ENCODE measurements around the gene KHNYN. TPM values are rescaled to one million over a fixed set of nuclear protein-coding genes. Genes with fewer than 3 reads are reported as not detected.
A peak's percentile ranks its signal among the peaks of the same experiment; 100 is the strongest.
"Not testable (repeated sequence)": the region's sequence is repeated elsewhere in the genome, so short reads cannot be mapped to it uniquely, and the experiment has no call there.

KHNYN gene
- total RNA-seq, 3 donors from 2014 or later = 85.9 to 102 (median 86.9) TPM

- Histone ChIP-seq H3K9me3 (no peaks in the 10 kb centered on the region), H3K4me1 (ENCODE audit: low read depth) (no peaks in the 10 kb centered on the region), H3K4me3 (no peak overlapping the region), H3K36me3 (ENCODE audit: low read depth) (no peaks in the 10 kb centered on the region)
- intact Hi-C loops (cut with DNase I, micrococcal nuclease) = no loop called here
- ATAC-seq = no peak
- TF ChIP-seq CTCF (IDR thresholded peaks at IDR 0.05) = no peak
- no peak for DNase-seq
These were observed 42.8 kb upstream of the KHNYN start for GRCh38 chr14:24387009-24387345.

- H3K4me3 ChIP-seq; intact Hi-C loops (cut with DNase I, micrococcal nuclease); H3K36me3 ChIP-seq (ENCODE audit: low read depth); DNase-seq; H3K4me1 ChIP-seq (ENCODE audit: low read depth); H3K9me3 ChIP-seq; ATAC-seq: not testable (repeated sequence)
These were observed 42.2 kb upstream of the KHNYN start for GRCh38 chr14:24387579-24387978.

- DNase-seq = no peak
- intact Hi-C loops (cut with DNase I, micrococcal nuclease) = no loop called here
These were observed 41.1 kb upstream of the KHNYN start for GRCh38 chr14:24388474-24389179.

GRCh38 chr14:24389226-24389848, 40.4 kb upstream of the KHNYN start:
- Histone ChIP-seq H3K4me1 (ENCODE audit: low read depth) (no peaks in the 10 kb centered on the region), H3K4me3 (no peak overlapping the region), H3K9me3 (no peaks in the 10 kb centered on the region), H3K36me3 (ENCODE audit: low read depth) (no peaks in the 10 kb centered on the region)
- intact Hi-C loops (cut with DNase I, micrococcal nuclease) = no loop called here
- DNase-seq (no peak), ATAC-seq (no peak)
- TF ChIP-seq CTCF (IDR thresholded peaks at IDR 0.05) = no peak

More at GRCh38 chr14:24388474-24389179, 41.1 kb upstream of the KHNYN start:
- Histone ChIP-seq H3K4me1 (ENCODE audit: low read depth) (no peaks in the 10 kb centered on the region), H3K4me3 (no peak overlapping the region), H3K9me3 (no peaks in the 10 kb centered on the region), H3K36me3 (ENCODE audit: low read depth) (no peaks in the 10 kb centered on the region)
- no peak for ATAC-seq
- TF ChIP-seq CTCF (IDR thresholded peaks at IDR 0.05) = no peak

- TF ChIP-seq CTCF (IDR thresholded peaks at IDR 0.05) = no peak
- Histone ChIP-seq H3K4me1 (ENCODE audit: low read depth) (no peaks in the 10 kb centered on the region), H3K9me3 (no peaks in the 10 kb centered on the region), H3K4me3 (no peak overlapping the region), H3K36me3 (ENCODE audit: low read depth) (no peaks in the 10 kb centered on the region)
- peak; percentile 32 for ATAC-seq
- intact Hi-C loops (cut with DNase I, micrococcal nuclease) = no loop called here
- no peak for DNase-seq
These were observed 38.9 kb upstream of the KHNYN start for GRCh38 chr14:24390701-24391468.
